Measurements from ENCODE around the gene FAM13C.

DNA sequence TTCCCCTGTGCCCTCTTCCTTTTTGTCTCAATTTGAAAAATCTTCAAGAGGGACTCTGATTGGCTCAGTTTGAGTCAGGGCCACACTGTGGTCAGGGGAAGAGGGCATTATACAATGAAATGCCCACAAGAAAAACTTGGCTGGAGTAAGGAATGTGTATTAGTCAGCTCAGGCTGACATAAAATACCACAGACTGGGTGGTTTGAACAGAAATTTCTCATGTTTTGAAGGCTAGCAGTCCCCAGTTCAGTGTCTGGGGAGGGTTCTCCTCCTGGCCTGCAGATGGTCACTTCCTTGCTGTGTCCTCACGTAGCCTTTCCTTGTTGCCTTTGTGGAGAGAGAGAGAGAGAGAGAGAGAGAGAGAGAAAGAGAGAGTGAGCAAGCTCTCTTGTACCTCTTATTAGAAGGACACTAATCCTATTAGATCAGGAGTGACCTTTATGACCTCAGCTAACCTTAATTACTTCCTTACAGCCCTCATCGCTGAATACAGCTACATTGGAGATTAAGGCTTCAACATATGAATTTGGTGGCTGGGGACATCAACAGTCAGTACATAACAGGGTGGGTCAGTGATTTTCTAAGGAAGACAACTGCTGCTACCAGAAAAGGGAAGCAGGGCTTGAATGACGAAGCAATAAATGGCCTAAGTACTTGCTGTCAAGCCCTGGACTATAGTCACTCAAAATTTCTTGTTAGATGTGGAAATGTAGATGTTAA is 25.8 kb upstream of the FAM13C start:
- TF ChIP-seq, protein P1, sequence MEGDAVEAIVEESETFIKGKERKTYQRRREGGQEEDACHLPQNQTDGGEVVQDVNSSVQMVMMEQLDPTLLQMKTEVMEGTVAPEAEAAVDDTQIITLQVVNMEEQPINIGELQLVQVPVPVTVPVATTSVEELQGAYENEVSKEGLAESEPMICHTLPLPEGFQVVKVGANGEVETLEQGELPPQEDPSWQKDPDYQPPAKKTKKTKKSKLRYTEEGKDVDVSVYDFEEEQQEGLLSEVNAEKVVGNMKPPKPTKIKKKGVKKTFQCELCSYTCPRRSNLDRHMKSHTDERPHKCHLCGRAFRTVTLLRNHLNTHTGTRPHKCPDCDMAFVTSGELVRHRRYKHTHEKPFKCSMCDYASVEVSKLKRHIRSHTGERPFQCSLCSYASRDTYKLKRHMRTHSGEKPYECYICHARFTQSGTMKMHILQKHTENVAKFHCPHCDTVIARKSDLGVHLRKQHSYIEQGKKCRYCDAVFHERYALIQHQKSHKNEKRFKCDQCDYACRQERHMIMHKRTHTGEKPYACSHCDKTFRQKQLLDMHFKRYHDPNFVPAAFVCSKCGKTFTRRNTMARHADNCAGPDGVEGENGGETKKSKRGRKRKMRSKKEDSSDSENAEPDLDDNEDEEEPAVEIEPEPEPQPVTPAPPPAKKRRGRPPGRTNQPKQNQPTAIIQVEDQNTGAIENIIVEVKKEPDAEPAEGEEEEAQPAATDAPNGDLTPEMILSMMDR (IDR thresholded peaks at IDR 0.05) = no peak
- TF ChIP-seq EP300 (IDR thresholded peaks at IDR 0.05) = no peak

Measured in tibial nerve (tissue), 4 donors.